ENCODE measurements around the gene SCEL. TPM values are rescaled to one million over a fixed set of nuclear protein-coding genes. Genes with fewer than 3 reads are reported as not detected.
"Not testable (repeated sequence)": the region's sequence is repeated elsewhere in the genome, so short reads cannot be mapped to it uniquely, and the experiment has no call there.

SCEL gene
- total RNA-seq, result under 0.01 TPM in 1 of 2 replicates, not detected in the other

DNA sequence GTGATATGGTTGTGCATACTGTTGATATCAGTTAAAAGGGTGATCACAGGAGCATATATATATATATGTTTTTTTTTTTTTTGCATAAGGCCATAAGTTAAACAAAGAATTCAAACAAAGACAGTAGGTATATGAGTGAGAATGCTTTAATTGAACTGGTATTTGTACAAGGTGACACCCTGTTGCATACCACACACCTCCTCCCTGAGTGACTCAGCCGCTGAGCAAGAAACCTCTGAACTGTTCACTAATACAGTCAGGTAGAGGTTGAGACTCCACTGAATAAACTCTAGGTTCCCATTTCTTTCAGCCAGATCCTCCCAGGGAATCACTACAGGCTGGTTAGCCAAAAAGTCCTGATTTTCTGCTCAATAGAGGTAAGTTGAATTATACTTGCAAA is at the start of gene SCEL:
TSS of gene SCEL (plus strand) at position 259 of the 400 bp plus-strand sequence. CDS start 20,170 bp downstream, outside the sequence.
- DNase-seq (ENCODE audit: low read depth, low spot score), result no peak

DNA sequence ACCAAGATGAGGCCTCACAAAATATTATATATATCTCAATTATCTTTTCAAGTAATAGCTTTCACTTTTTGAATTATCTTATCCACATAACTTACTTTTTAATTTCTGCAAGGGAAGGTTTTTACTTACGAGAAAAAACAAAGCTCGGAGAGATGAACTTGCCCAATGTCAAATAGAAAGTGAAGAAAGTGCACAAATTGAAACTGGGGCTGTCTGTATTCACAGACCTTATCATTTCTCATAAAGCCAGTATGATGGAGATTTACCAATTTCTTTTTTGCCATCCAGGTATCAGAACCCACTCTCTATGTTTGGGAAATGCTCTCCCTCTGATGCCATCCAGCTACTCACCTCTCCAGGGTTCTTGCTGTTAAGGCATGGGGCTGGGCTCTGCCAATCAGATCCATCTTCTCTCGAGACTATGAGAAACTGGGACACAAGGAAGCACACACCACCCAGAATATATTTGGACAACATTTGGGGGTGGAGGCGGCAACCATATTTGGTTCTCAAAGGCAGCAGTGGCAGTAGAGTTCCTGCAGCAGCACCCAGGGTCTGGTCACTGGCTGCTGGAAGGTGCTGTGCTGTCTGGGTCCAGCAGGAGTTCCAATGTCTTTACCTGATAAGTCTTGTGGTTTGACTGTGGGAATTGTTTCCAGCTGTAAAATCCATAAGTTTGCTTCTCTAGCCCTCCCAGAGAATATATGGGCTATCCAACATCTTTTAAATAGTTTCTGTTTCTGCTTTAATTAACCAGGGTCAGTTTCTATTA is 45.8 kb upstream of the SCEL start:
- no peak for DNase-seq (ENCODE audit: low read depth, low spot score)

DNA sequence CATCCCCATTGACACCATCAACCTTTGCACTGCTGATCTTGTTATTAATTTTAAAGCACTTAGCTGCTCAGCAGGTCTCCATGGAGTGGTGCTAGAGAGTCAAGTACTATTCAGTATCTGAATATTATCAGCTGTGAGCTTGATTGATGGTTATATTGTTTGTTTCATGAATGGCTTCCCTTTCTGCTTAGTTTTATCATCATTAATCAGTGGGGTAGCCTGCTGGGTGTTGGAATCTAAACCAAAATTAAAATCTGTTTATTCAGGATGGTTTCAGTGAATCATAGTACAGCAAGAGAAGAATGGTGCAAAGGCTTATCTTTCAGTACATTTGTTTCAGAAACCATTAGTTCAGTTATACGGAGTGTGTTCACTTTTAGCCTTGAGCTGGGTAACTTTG is 42.5 kb upstream of the SCEL start:
- DNase-seq (ENCODE audit: low read depth, low spot score), result peak; percentile 70

GRCh38 chr13:77494226-77494625 is 41.3 kb upstream of the SCEL start:
- DNase-seq (ENCODE audit: low read depth, low spot score), result no peak

DNA sequence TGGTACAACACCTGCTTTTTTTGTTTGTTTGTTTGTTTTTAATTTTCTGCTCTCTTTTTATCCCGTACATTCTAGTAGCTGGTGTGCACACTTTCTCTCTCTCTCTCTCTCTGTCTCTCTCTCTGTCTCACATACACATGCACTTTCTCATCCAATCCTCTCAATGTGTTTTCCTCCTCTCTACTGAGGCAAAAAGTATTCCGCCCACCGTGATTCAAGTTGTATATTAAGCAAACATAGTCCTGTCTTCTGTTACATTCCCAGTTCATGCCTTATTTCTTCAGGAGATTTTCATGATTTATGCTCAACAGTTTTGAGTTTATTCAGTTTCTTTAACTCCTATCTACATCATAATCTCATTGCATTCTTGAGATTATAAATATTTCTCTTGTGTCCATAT is 38.2 kb upstream of the SCEL start:
- DNase-seq (ENCODE audit: low read depth, low spot score), result no peak

DNA sequence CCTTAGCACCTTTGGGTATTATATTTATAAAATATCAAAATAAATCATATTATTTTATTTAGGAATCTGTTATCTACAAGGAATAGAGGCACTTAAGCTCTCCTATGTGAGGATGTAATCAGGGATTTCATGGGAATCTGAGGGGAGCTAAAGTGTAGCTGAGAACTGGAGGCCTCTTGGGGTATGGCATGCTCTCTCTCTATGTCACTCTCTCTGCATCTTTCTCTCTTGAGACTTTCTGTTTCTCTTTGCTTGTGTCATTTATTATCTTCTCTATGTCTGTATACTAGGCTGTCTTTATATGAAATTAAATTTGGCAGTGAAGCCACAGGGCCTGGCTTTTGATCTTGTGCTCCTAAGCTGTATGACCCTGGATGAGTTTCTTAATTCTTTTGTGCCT is 37.7 kb upstream of the SCEL start:
- DNase-seq (ENCODE audit: low read depth, low spot score), result no peak

DNA sequence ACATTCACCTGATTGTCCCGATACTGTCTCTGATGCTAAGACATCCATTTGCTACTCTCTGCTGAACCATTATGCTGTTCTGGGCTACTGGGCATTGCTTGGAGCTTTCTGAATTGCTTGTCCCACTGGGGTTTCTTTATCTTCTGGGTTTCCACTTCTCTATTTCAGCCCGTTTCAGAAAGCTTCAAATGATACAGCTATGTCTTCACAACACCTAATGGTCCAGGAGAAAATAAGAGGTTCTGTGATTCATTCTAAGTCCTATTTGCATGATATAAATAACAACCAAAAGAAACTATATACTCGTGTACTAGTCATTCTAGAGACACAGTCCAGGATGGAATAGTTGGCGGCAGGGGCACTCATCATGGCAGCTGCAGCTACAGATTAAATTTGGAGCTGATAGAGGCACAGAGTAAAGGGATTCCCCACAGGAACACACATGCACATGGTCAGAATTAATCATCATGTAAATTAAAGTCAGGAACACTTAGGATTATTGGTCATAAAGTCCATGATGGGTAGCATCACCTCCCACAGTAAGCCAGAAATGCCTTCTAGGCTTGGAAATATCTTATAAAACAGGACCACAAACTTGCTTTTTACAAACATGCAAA is 33.3 kb upstream of the SCEL start:
- no peak for DNase-seq (ENCODE audit: low read depth, low spot score)

DNA sequence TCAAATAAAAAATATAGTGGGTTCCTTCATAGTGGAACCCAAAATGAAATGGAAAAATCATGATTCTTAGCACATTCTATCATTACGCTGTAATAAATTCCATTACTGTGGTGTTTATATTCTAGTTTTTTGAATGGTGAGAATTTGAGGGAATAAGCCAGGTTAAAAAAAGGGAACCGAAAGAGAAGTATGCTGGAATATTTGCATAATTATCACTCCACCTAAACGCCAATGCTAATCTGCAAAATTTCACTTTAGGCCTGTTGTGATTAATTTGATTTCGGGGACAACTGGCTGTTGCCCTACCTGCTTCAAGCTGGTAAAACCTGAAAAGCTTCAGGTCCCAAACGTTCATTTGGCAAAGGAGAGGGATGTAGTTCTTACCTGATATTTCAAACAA is 32.1 kb upstream of the SCEL start:
- no peak for DNase-seq (ENCODE audit: low read depth, low spot score)

DNA sequence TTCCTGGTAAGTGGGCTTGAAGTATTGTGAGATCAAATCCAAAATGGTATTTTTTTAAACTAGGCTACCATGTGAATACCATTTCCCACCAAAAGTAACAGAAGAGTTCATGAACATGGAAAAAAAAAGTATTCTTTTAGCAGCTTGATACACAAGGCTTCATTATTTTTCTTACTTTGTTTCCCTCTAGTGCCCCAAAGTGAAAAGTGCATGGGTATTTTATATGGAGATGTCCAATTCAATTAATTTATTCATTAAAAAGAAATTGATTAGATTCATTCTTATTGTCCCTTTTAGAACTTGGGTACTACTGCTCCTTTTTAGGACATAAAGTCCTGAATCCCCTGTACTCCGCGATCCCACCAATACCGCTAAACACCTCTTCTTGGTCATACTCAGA is 28.6 kb upstream of the SCEL start:
- DNase-seq (ENCODE audit: low read depth, low spot score), result no peak

- no peak for DNase-seq (ENCODE audit: low read depth, low spot score)
Observed at GRCh38 chr13:77507931-77508776, 27.4 kb upstream of the SCEL start.

- peak; percentile 70 for DNase-seq (ENCODE audit: low read depth, low spot score)
Observed at GRCh38 chr13:77508959-77509620, 26.4 kb upstream of the SCEL start.

GRCh38 chr13:77510156-77510555 is 25.4 kb upstream of the SCEL start:
- DNase-seq (ENCODE audit: low read depth, low spot score), result no peak

DNA sequence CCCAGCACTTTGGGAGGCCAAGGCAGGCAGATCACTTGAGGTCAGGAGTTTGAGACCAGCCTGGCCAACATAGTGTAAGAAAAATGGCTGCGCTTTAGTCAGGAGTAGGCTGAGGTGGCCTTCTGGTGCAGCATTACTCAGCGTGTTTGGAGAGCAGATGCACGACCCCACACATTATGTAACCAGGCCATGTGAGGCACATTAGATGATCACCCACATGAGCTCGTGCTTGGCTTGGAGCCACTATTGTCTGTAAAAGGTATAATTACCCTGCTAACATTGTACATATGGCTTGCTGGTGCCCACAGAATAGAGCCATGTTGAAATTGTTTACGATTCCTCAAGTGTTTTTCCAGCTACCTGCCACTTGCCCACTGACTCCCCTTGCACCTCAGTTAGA is 24.0 kb upstream of the SCEL start:
- DNase-seq (ENCODE audit: low read depth, low spot score), result no peak

DNA sequence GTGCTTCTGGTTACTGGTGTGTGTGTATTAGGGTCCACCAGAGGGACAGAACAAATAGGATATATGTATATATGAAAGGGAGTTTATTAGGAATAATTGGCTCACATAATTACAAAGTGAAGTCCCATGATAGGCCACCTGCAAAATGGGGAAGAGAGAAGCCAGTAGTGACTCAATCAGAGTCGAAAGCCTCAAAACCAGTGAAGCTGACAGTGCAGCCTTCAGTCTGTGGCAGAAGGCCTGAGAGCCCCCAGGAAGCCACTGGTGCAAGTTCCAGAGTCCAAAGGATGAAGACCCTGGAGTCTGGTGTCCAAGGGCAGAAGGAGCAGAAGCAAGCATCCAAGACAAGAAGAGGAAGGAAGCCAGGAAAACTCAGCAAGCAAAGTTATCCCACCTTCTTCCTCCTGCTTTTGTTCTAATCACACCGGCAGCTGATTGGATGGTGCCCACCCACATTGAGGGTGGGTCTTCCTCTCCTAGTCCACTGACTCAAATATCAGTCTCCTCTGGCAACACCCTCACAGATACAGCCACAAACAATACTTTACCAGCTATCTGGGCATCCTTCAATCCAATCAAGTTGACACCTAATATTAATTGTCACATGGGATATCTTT is 21.7 kb upstream of the SCEL start:
- no peak for DNase-seq (ENCODE audit: low read depth, low spot score)

DNA sequence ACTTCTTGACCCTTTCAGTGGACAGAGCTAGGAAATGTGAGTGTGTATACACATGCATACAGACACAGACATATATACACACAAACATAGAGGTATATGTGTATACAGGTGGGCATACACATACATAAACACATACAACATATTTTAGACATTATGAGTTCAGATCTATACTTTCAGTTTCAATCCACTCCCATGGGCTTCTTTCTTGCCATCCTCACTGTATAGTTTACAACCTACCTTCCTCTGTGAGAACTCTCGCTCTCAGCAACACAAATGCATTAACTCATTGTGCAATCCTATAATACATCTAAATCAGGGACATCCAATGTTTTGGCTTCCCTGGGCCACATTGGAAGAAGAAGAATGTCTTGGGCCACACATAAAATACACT is 21.2 kb upstream of the SCEL start:
- DNase-seq (ENCODE audit: low read depth, low spot score), result no peak

- no peak for DNase-seq (ENCODE audit: low read depth, low spot score)
Observed at GRCh38 chr13:77515785-77516184, 19.7 kb upstream of the SCEL start.

DNA sequence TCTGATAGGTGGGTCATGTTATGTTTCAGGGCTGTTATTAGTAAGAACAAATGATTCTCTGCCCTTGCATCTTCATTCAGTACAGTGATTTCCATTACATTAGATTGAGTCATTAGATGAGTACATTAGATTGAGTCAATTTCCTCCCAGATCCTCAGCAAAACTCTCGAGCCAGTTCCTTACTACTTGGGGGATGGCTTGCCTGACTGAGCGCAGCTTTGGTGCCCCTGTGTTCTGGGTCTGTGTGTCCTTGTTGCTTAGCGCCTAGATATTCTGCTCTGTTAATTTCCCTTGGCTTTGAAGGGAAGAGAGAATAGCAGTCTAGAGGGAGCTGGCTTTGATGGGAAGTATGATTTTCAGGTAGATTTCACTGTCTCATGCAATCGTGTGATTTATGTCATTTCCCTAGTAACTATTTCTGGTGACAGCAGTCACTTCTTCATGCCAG is 19.1 kb upstream of the SCEL start:
- no peak for DNase-seq (ENCODE audit: low read depth, low spot score)

- DNase-seq (ENCODE audit: low read depth, low spot score), result no peak
Observed at GRCh38 chr13:77518266-77518665, 17.2 kb upstream of the SCEL start.

DNA sequence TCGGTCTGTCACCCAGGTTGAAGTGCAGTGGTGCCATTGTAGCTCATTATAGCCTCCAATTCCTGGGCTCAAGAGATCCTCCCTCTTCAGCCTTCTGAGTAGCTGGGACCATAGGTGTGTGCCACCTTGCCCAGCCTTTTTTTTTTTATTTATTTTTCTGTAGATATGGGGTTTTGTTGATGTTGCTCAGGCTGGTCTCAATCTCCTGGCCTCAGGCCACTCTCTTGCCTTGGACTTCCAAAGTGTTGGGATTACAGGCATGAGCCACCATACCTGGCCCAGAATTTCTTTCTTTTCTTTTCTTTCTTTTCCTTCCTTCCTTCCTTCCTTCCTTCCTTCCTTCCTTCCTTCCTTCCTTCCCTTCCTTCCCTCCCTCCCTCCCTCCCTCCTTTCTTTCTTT is 16.1 kb upstream of the SCEL start:
- DNase-seq (ENCODE audit: low read depth, low spot score), result not testable (repeated sequence)

GRCh38 chr13:77519808-77520207 is 15.7 kb upstream of the SCEL start:
- no peak for DNase-seq (ENCODE audit: low read depth, low spot score)

GRCh38 chr13:77521194-77521593 is 14.3 kb upstream of the SCEL start:
- no peak for DNase-seq (ENCODE audit: low read depth, low spot score)

Measured in pulmonary artery endothelial cell (primary cell).